ENCODE measurements around the gene YBEY. TPM values are rescaled to one million over a fixed set of nuclear protein-coding genes. Genes with fewer than 3 reads are reported as not detected.
"Not testable (repeated sequence)": the region's sequence is repeated elsewhere in the genome, so short reads cannot be mapped to it uniquely, and the experiment has no call there.

The YBEY gene
- total RNA-seq, 1 donor from 2014 or later, result 17.1 TPM

- no peak for TF ChIP-seq CTCF (IDR thresholded peaks at IDR 0.05; ENCODE audit: borderline replicate concordance)
- Histone ChIP-seq H3K27me3 (ENCODE audit: low read depth) (no peaks in the 10 kb centered on the region), H3K27ac (replicated peaks) (no peak overlapping the region), H3K4me3 (no peak overlapping the region), H3K4me1 (no peaks in the 10 kb centered on the region), H3K36me3 (peaks cover 7% of the 10 kb centered on the region), H3K9me3 (replicated peaks) (no peaks in the 10 kb centered on the region)
- intact Hi-C loops (cut with micrococcal nuclease), result no loop called here
- no peak for DNase-seq
These were observed 18.3 kb downstream of the YBEY start for GRCh38 chr21:46304437-46304836.

GRCh38 chr21:46304955-46305354, 18.8 kb downstream of the YBEY start:
- intact Hi-C loops (cut with micrococcal nuclease), result no loop called here
- peaks cover 7% of the 10 kb centered on the region for H3K36me3 ChIP-seq
- H3K27ac ChIP-seq (replicated peaks), result no peak overlapping the region
- H3K27me3 ChIP-seq (ENCODE audit: low read depth), result no peaks in the 10 kb centered on the region
- no peaks in the 10 kb centered on the region for H3K4me1 ChIP-seq
- DNase-seq, result no peak
- TF ChIP-seq CTCF (IDR thresholded peaks at IDR 0.05; ENCODE audit: borderline replicate concordance), result no peak
- no peaks in the 10 kb centered on the region for H3K9me3 ChIP-seq (replicated peaks)
- no peak overlapping the region for H3K4me3 ChIP-seq

- H3K4me1 ChIP-seq, result no peaks in the 10 kb centered on the region
- H3K27ac ChIP-seq (replicated peaks), result no peak overlapping the region
- no peak for TF ChIP-seq CTCF (IDR thresholded peaks at IDR 0.05; ENCODE audit: borderline replicate concordance)
- DNase-seq, result no peak
- no peaks in the 10 kb centered on the region for H3K36me3 ChIP-seq
- no peaks in the 10 kb centered on the region for H3K9me3 ChIP-seq (replicated peaks)
- H3K4me3 ChIP-seq, result no peak overlapping the region
- no peaks in the 10 kb centered on the region for H3K27me3 ChIP-seq (ENCODE audit: low read depth)
- intact Hi-C loops (cut with micrococcal nuclease), result no loop called here
These were observed 21.5 kb downstream of the YBEY start for GRCh38 chr21:46307625-46308024.

GRCh38 chr21:46308431-46308830, 22.3 kb downstream of the YBEY start:
- intact Hi-C loops (cut with micrococcal nuclease), result no loop called here
- H3K36me3 ChIP-seq, result no peaks in the 10 kb centered on the region

GRCh38 chr21:46310260-46310659, 24.1 kb downstream of the YBEY start:
- H3K36me3 ChIP-seq; H3K4me1 ChIP-seq; H3K27me3 ChIP-seq (ENCODE audit: low read depth); intact Hi-C loops (cut with micrococcal nuclease); H3K9me3 ChIP-seq (replicated peaks); H3K4me3 ChIP-seq; DNase-seq; H3K27ac ChIP-seq (replicated peaks): not testable (repeated sequence)

More at GRCh38 chr21:46308431-46308830, 22.3 kb downstream of the YBEY start:
- Histone ChIP-seq H3K27me3 (ENCODE audit: low read depth) (no peaks in the 10 kb centered on the region), H3K27ac (replicated peaks) (no peak overlapping the region), H3K4me3 (no peak overlapping the region), H3K9me3 (replicated peaks) (no peaks in the 10 kb centered on the region), H3K4me1 (no peaks in the 10 kb centered on the region)
- no peak for TF ChIP-seq CTCF (IDR thresholded peaks at IDR 0.05; ENCODE audit: borderline replicate concordance)
- no peak for DNase-seq

- no peak for DNase-seq
- H3K36me3 ChIP-seq, result no peaks in the 10 kb centered on the region
- no peaks in the 10 kb centered on the region for H3K27me3 ChIP-seq (ENCODE audit: low read depth)
- intact Hi-C loops (cut with micrococcal nuclease), result no loop called here
- H3K27ac ChIP-seq (replicated peaks), result no peak overlapping the region
- H3K4me3 ChIP-seq, result no peak overlapping the region
- no peaks in the 10 kb centered on the region for H3K4me1 ChIP-seq
- no peak for TF ChIP-seq CTCF (IDR thresholded peaks at IDR 0.05; ENCODE audit: borderline replicate concordance)
- H3K9me3 ChIP-seq (replicated peaks), result no peaks in the 10 kb centered on the region
These were observed 25.4 kb downstream of the YBEY start for GRCh38 chr21:46311568-46311967.

Data from left ventricle myocardium inferior (tissue), 1 donor.